A549 (cell line): ENCODE data around the gene AKR1A1. TPM values are rescaled to one million over a fixed set of nuclear protein-coding genes. Genes with fewer than 3 reads are reported as not detected.

Source experiments
- ATAC-seq, 2 experiments: fragments of 200-7000 bp in 1 of 2; fragments of >200 bp in 1 of 2; cut with Nextera tagmentation in 1 of 2; cut with Tn5 transposase in 1 of 2; 3 replicates each; pipeline versions ENCODE4 v1.8.0 to v1.9.1; 2018 to 2020; ENCODE audit warnings: mild to moderate bottlenecking in 1 of 2, moderate library complexity in 1 of 2
- CTCF ChIA-PET: fragments of 300-600 bp; sonication (Branson Sonifier 250); formaldehyde crosslinking; extraction: SDS; loops from one replicate; lab custom pipeline; 2021; ENCODE audit warnings: antibody characterized with exemption, inconsistent platforms; lab: Yijun Ruan, JAX
- POLR2A ChIA-PET: fragments of 350-600 bp; formaldehyde crosslinking; extraction: SDS; loops from one replicate; lab custom pipeline; 2021; ENCODE audit warnings: antibody characterized with exemption, inconsistent platforms; lab: Yijun Ruan, JAX
- DNase-seq, 2 experiments: peaks; one replicate each; pipeline versions ENCODE4 v3.0.0 to v3.0.0-alpha.2; 2011 to 2016; ENCODE audit warnings: low read depth in 1 of 2, low spot score in 1 of 2
- FAIRE-seq: peaks from 2 replicates; lab custom pipeline; 2011; peaks lifted over from hg19 to GRCh38; lab: Jason Lieb, UNC
- H3K27ac ChIP-seq, 2 experiments: fragments of >200 bp; sonication (Bioruptor Twin); formaldehyde crosslinking; 3 replicates each; pipeline ENCODE4 v1.5.1; 2016 to 2017
- H3K4me1 ChIP-seq: fragments of >200 bp; sonication (Bioruptor Twin); formaldehyde crosslinking; 3 replicates; pipeline ENCODE4 v1.6.1; 2016
- H3K4me2 ChIP-seq: fragments of >200 bp; sonication (Bioruptor Twin); formaldehyde crosslinking; 3 replicates; pipeline ENCODE4 v1.6.1; 2016
- H3K4me3 ChIP-seq: fragments of >200 bp; sonication (Bioruptor Twin); formaldehyde crosslinking; 3 replicates; pipeline ENCODE4 v1.5.1; 2016
- H3K9me3 ChIP-seq: fragments of >200 bp; sonication (Bioruptor Twin); formaldehyde crosslinking; 3 replicates; pipeline ENCODE4 v1.6.1; 2016
- BHLHE40 ChIP-seq: IDR thresholded peaks from 2 replicates; pipeline ENCODE4 v1.6.1; 2012; ENCODE audit warnings: low read depth, low read length, inconsistent platforms
- CHD4 ChIP-seq: fragments of 200-600 bp; sonication (generic); IDR thresholded peaks from 2 replicates; pipeline ENCODE4 v1.6.1; 2016; ENCODE audit warnings: antibody characterized with exemption, mild to moderate bottlenecking, borderline replicate concordance
- EP300 ChIP-seq, 2 experiments: fragments of >200 bp; sonication (Bioruptor Twin); formaldehyde crosslinking; IDR thresholded peaks; 2 replicates in 1 of 2; 3 replicates in 1 of 2; pipeline ENCODE4 v1.6.1; 2016 to 2017
- GATA3 ChIP-seq: IDR thresholded peaks from 2 replicates; pipeline ENCODE4 v1.6.1; 2012; ENCODE audit warnings: borderline replicate concordance
- JUN ChIP-seq, 2 experiments: fragments of >200 bp; sonication (Bioruptor Twin); formaldehyde crosslinking; IDR thresholded peaks; 2 replicates in 1 of 2; 3 replicates in 1 of 2; pipeline ENCODE4 v1.6.1; 2016 to 2017
- MAZ ChIP-seq: fragments of 150-350 bp; IDR thresholded peaks from 2 replicates; pipeline ENCODE4 v1.6.1; 2014; ENCODE audit warnings: antibody characterized with exemption, low read depth, low read length, borderline replicate concordance
- MYC ChIP-seq: IDR thresholded peaks from 2 replicates; pipeline ENCODE4 v1.6.1; 2012; ENCODE audit warnings: mild to moderate bottlenecking, inconsistent platforms, low read length, improper control_type of control experiment, borderline replicate concordance
- PHF8 ChIP-seq: fragments of 200-600 bp; sonication (generic); IDR thresholded peaks from 2 replicates; pipeline ENCODE4 v1.6.1; 2016; ENCODE audit warnings: low read depth, mild to moderate bottlenecking, antibody characterized with exemption, moderate library complexity, borderline replicate concordance
- POLR2A ChIP-seq: IDR thresholded peaks from 2 replicates; pipeline ENCODE4 v1.6.1; 2012; ENCODE audit warnings: mild to moderate bottlenecking, low read length
- POLR2AphosphoS2 ChIP-seq: conservative IDR thresholded peaks from 2 replicates; pipeline ENCODE4 v1.6.1; 2012; ENCODE audit warnings: low read length, improper control_type of control experiment, inconsistent platforms
- SMC3 ChIP-seq: fragments of >200 bp; sonication (Bioruptor Twin); formaldehyde crosslinking; IDR thresholded peaks from 3 replicates; pipeline ENCODE4 v1.6.1; 2018; ENCODE audit warnings: inconsistent platforms
- TP53 ChIP-seq: fragments of 250-450 bp; sonication (Bioruptor Pico); IDR thresholded peaks from 2 replicates; pipeline ENCODE4 v1.5.0; 2021; ENCODE audit warnings: mild to moderate bottlenecking, moderate library complexity
- ZFP36 ChIP-seq: fragments of 450-650 bp; IDR thresholded peaks from 2 replicates; pipeline ENCODE4 v1.6.1; 2014; ENCODE audit warnings: borderline replicate concordance; ENCODE audit not compliant: partially characterized antibody
- ZSCAN20 ChIP-seq: fragments of 250-450 bp; sonication (Bioruptor Pico); IDR thresholded peaks from 2 replicates; pipeline ENCODE4 v1.8.0; 2022; ENCODE audit warnings: mild to moderate bottlenecking, moderate library complexity
- WGBS: methylation state at CpG from one replicate; pipeline ENCODE4 v1.1.6; 2017; ENCODE audit errors: missing lambda C conversion rate; 5-methylcytosine and 5-hydroxymethylcytosine counted together
- polyA minus RNA-seq: library from RNA; depleted of rRNA, polyadenylated mRNA; stranded (reverse); fragments of >200 nt; gene quantifications from 2 replicates; pipeline ENCODE4 v1.2.3, GENCODE V29; 2011; rRNA and poly(A)+ RNA removed
- polyA plus RNA-seq, 4 experiments: library from polyadenylated mRNA; depleted of rRNA in 3 of 4; stranded (reverse); fragments of >200 nt; fragmentation: RNase III in 1 of 4; extraction: RNeasy Plus Mini Kit Qiagen cat#74134 plus additional on column Dnase treatment in 1 of 4; gene quantifications; 2 replicates in 3 of 4; 3 replicates in 1 of 4; pipeline ENCODE4 v1.2.3, GENCODE V29; 2011 to 2017
- TF ChIP-seq, protein P1 (sequence below): IDR thresholded peaks from 2 replicates; pipeline ENCODE4 v1.6.1; 2012
- TF ChIP-seq, protein P2 (sequence below): IDR thresholded peaks from 2 replicates; pipeline ENCODE4 v1.6.1; 2012; ENCODE audit warnings: low read depth, borderline replicate concordance
- TF ChIP-seq, protein P3 (sequence below): fragments of 250-450 bp; sonication (Bioruptor Pico); IDR thresholded peaks from 2 replicates; pipeline ENCODE4 v1.5.0; 2020; ENCODE audit warnings: low read depth, mild to moderate bottlenecking, moderate library complexity
- TF ChIP-seq, protein P4 (sequence below): fragments of >200 bp; sonication (Bioruptor Twin); formaldehyde crosslinking; IDR thresholded peaks from 3 replicates; pipeline ENCODE4 v1.6.1; 2016
- TF ChIP-seq, protein P5 (sequence below): fragments of 450-650 bp; IDR thresholded peaks from 2 replicates; pipeline ENCODE4 v1.6.1; 2014; ENCODE audit warnings: antibody characterized with exemption
- TF ChIP-seq, protein P6 (sequence below): fragments of >200 bp; sonication (Bioruptor Twin); formaldehyde crosslinking; IDR thresholded peaks from 2 replicates; pipeline ENCODE4 v1.6.1; 2016

AKR1A1 gene
- 110 and 139 TPM in 2 replicates for polyA plus RNA-seq (2011; rRNA removed)
- polyA plus RNA-seq (2012; cell fraction: cytosol; rRNA removed), result 116 and 122 TPM in 2 replicates
- polyA plus RNA-seq (2012; cell fraction: nucleus; rRNA removed), result 105 and 119 TPM in 2 replicates
- 77.3 to 92.8 TPM (median 89.0 TPM) in 3 replicates for polyA plus RNA-seq (2017; fragmentation: RNase III; extraction: RNeasy Plus Mini Kit Qiagen cat#74134 plus additional on column Dnase treatment)
- polyA minus RNA-seq, result 110 and 117 TPM in 2 replicates

DNA sequence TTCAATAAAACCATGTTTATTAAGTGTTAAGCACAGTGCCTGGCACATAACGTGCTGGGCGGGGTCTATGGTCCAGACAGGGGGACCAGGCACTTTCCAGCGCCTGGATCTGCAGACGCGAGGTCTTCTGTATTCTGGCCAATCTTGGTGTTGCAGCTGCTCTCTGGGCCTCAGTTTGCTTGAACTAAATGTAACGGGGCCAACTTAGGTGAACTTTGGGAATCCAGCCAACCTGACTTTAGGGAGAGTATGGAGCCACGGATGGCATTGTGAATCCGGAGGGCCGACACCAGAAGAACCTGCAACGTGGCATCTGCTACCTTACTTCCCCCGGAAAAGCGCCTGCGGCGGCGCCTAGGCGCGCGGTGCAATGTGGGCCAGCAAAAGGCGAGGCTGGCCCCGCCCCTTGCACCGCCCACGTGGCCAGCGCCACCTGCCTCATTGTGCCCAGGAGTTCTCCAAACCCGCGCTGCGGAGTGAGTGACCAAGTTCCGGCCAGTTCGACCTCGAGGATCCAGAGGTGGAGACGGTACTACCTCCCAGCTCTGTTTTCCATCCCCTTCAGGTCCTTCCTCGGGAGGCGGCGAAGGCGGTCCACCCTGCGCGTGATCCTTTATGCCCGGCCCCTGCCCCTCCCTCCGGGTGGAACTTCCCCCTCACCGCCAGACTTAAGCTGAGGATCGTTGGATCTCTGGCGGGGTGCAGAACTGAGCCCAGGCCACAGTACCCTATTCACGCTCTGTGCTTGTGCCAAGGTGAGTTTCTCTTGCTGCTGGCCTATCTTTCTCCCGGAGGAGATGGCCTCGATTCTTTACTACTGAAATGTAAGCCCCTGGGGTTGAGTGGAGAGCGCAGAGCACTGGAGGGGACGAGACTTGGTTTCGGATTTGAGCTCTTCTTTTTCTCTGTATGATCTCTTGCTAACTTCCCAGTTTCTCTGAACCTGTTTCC is at the start of gene AKR1A1:
TSS of gene AKR1A1 (plus strand) at position 426 of the 951 bp plus-strand sequence. CDS start 10,969 bp downstream, outside the sequence.
- peak; percentile 97 to 99 for ATAC-seq
- FAIRE-seq, result no peak
- ChIA-PET CTCF (interaction anchor here (1.2 to 1.9 kb wide), 4 partner anchors 15 to 38 kb away, joined by 3 to 12 read pairs (median 8); no protein-coding TSS in a partner anchor), POLR2A (interaction anchor here (0.7 to 5.3 kb wide), 11 partner anchors 9 to 247 kb away, joined by 3 to 81 read pairs (median 4); partner anchors contain the start of genes PRDX1 and TESK2)
- 6% methylated on average over 36 of the region's 47 CpGs for WGBS
- H3K9me3 ChIP-seq, result no peaks in the 10 kb centered on the region
- TF ChIP-seq GATA3 (no peak), JUN (IDR thresholded peaks at IDR 0.05) (peak; percentile 62 to 85; a peak in 4 of 5 replicates), BHLHE40 (no peak), POLR2A (peak; percentile 59), CHD4 (no peak), TP53 (CRISPR knock-in tag) (peak; percentile 80; the same call in 1 of the 2 replicates), ZSCAN20 (CRISPR knock-in tag) (no peak), MYC (peak; percentile 88), PHF8 (peak; percentile 54; the same call in 1 of the 2 replicates)
- TF ChIP-seq, protein P1, sequence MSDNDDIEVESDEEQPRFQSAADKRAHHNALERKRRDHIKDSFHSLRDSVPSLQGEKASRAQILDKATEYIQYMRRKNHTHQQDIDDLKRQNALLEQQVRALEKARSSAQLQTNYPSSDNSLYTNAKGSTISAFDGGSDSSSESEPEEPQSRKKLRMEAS, result peak; percentile 95
- TF ChIP-seq, protein P2, sequence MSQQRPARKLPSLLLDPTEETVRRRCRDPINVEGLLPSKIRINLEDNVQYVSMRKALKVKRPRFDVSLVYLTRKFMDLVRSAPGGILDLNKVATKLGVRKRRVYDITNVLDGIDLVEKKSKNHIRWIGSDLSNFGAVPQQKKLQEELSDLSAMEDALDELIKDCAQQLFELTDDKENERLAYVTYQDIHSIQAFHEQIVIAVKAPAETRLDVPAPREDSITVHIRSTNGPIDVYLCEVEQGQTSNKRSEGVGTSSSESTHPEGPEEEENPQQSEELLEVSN, result peak; percentile 87
- TF ChIP-seq, protein P3, sequence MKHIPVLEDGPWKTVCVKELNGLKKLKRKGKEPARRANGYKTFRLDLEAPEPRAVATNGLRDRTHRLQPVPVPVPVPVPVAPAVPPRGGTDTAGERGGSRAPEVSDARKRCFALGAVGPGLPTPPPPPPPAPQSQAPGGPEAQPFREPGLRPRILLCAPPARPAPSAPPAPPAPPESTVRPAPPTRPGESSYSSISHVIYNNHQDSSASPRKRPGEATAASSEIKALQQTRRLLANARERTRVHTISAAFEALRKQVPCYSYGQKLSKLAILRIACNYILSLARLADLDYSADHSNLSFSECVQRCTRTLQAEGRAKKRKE (CRISPR knock-in tag), result peak; percentile 44; the same call in 1 of the 2 replicates
- TF ChIP-seq, protein P4, sequence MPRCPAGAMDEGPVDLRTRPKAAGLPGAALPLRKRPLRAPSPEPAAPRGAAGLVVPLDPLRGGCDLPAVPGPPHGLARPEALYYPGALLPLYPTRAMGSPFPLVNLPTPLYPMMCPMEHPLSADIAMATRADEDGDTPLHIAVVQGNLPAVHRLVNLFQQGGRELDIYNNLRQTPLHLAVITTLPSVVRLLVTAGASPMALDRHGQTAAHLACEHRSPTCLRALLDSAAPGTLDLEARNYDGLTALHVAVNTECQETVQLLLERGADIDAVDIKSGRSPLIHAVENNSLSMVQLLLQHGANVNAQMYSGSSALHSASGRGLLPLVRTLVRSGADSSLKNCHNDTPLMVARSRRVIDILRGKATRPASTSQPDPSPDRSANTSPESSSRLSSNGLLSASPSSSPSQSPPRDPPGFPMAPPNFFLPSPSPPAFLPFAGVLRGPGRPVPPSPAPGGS, result peak; percentile 72; the same call in 2 of the 3 replicates
- TF ChIP-seq, protein P5, sequence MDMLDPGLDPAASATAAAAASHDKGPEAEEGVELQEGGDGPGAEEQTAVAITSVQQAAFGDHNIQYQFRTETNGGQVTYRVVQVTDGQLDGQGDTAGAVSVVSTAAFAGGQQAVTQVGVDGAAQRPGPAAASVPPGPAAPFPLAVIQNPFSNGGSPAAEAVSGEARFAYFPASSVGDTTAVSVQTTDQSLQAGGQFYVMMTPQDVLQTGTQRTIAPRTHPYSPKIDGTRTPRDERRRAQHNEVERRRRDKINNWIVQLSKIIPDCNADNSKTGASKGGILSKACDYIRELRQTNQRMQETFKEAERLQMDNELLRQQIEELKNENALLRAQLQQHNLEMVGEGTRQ, result peak; percentile 90
- H3K4me2 ChIP-seq, result peak within 1 kb of the TSS; percentile 71
- peaks cover 22% of the 10 kb centered on the region for H3K4me1 ChIP-seq
- peak within 1 kb of the TSS; percentile 91 to 98 for H3K27ac ChIP-seq
- DNase-seq, result peak; percentile 71 to 87
- peak within 1 kb of the TSS; percentile 72 for H3K4me3 ChIP-seq

DNA sequence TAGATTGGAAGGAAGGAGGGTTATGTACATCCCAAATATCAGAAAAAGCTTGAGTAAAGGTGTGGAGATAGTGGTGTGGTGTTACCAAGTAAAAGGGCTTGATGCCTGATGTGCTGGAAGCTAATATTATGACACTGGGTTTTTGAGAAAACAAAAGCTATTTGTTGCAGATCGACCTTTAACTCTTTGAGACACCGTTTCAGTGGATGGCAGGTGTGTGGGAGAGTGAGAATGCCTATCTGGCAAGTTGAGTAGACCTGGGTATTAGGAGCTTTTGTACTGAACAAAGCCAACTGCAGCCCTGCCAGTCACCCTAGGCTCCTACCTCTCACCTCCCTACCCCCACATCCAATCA is 49.1 kb upstream of the AKR1A1 start:
- peaks cover 25% of the 10 kb centered on the region for H3K4me1 ChIP-seq
- no peaks in the 10 kb centered on the region for H3K9me3 ChIP-seq
- TF ChIP-seq POLR2AphosphoS2, result peak; percentile 49
- no peak for TF ChIP-seq EP300 (IDR thresholded peaks at IDR 0.05)
- no peak for TF ChIP-seq MAZ
- no peak for TF ChIP-seq MYC
- TF ChIP-seq ZFP36, result no peak
- TF ChIP-seq, protein P6, sequence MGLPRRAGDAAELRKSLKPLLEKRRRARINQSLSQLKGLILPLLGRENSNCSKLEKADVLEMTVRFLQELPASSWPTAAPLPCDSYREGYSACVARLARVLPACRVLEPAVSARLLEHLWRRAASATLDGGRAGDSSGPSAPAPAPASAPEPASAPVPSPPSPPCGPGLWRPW, result no peak
- TF ChIP-seq SMC3, result no peak
- FAIRE-seq (no peak), DNase-seq (no peak), ATAC-seq (no peak)
- WGBS, result 57% methylated on average over 2 of the region's 2 CpGs
- CTCF ChIA-PET, result interaction anchor here (1.6 to 4.0 kb wide), 6 partner anchors 9 to 487 kb away, joined by 3 to 16 read pairs (median 10); no protein-coding TSS in a partner anchor
- no peak overlapping the region; a peak in 1 of 6 replicates for H3K27ac ChIP-seq
- POLR2A ChIA-PET, result interaction anchor here (1.3 to 2.2 kb wide), 2 partner anchors 20 to 161 kb away, joined by 6 to 10 read pairs; partner anchors contain the start of genes MUTYH, PRDX1 and TOE1
- no peak overlapping the region for H3K4me3 ChIP-seq
- peak overlapping the region; percentile 81 for H3K4me2 ChIP-seq
